ENCODE data around the gene AUNIP. TPM values are rescaled to one million over a fixed set of nuclear protein-coding genes. Genes with fewer than 3 reads are reported as not detected.

The AUNIP gene
- polyA plus RNA-seq, 1 of the 3 experiments (the other 2 are of a cell fraction): 1.9 TPM

DNA sequence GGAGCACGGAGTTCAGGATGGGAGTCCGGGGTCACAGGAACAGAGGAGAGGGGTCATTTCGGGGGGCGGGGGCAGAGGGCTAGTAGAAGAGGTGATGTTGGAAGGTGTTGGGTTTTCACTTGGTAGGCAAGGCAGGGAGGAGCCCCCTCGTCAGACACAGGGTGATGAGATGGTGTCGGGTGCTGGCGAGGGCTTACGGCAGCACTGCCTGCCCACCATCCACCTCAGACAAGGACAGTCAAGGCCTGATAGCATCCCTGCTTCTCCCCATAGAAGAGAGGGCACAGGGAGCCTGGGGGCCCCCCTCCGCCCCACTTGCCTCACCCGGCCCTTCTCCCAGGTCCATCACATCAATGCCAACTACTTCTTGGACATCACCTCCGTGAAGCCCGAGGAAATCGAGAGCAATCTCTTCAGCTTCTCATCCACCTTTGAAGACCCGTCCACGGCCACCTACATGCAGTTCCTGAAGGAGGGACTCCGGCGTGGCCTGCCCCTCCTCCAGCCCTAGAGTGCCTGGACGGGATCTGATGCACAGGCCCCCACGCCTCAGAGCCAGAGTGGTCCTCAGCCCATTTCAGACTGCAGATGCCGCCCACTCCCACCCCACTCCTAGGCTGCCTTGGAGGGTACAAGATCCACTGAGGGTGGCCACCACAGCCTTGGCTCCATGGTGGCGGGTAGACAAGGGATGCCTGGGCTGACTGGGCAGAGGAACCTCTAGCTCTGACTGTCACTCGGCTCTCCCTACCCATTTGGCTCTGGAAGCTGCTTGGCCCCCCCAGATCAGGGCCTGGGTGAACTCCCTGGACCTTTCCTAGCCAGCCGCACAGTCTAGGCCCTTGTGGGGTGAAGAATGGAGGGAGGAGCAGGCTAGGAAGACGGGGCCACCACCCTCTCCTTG, 43.8 kb downstream of the AUNIP start:
- Histone ChIP-seq H3K4me1 (ENCODE audit: control insufficient read depth in 1 of 2, insufficient read depth in 2 of 2, low read depth in 1 of 2, low read length in 1 of 2) (peaks cover 8 to 23% of the 10 kb centered on the region in 2 experiments; a peak in 1 of 4 replicates), H4K20me1 (ENCODE audit: insufficient read depth) (no peaks in the 10 kb centered on the region), H3K4me2 (no peak overlapping the region), H3K9ac (no peak overlapping the region), H3K79me2 (ENCODE audit: insufficient read depth) (peaks cover 5% of the 10 kb centered on the region), H3K9me2 (no peaks in the 10 kb centered on the region), H3F3A (replicated peaks; ENCODE audit: insufficient read depth) (no peaks in the 10 kb centered on the region), H3K36me3 (replicated peaks in 1 of 2; ENCODE audit: control insufficient read depth in 1 of 2, insufficient read depth in 2 of 2, low read length in 1 of 2) (peaks cover 0 to 34% of the 10 kb centered on the region in 2 experiments), H2AFZ (ENCODE audit: low read depth) (no peak overlapping the region), H3K9me3 (no peaks in the 10 kb centered on the region), H3K27ac (ENCODE audit: low read depth in 2 of 2, low read length in 1 of 2) (no peak overlapping the region), H3K27me3 (ENCODE audit: insufficient read depth) (no peaks in the 10 kb centered on the region), H3K4me3 (ENCODE audit: low read depth in 2 of 2, low read length in 1 of 2) (no peak overlapping the region)
- CTCF ChIA-PET: interaction anchor here (0.6 to 2.7 kb wide), 4 partner anchors 55 to 207 kb away, joined by 3 to 7 read pairs (median 3); no protein-coding TSS in a partner anchor
- POLR2A ChIA-PET: no interaction called here
- WGBS (ENCODE audit: low lambda C conversion rate): 98% methylated on average over 9 of the region's 24 CpGs
- TF ChIP-seq RAD21 (IDR thresholded peaks at IDR 0.05; ENCODE audit: low read length): no peak
- TF ChIP-seq CHD2 (IDR thresholded peaks at IDR 0.05; ENCODE audit: low read length, partially characterized antibody): no peak
- no peak for TF ChIP-seq RXRA (IDR thresholded peaks at IDR 0.05; ENCODE audit: borderline replicate concordance, low read depth)
- TF ChIP-seq EP300 (IDR thresholded peaks at IDR 0.05; ENCODE audit: borderline replicate concordance in 1 of 2, low read depth in 1 of 2, low read length in 1 of 2): no peak
- TF ChIP-seq SMC3 (IDR thresholded peaks at IDR 0.05; ENCODE audit: low read depth, low read length): no peak
- TF ChIP-seq GATA2 (CRISPR knock-in tag; IDR thresholded peaks at IDR 0.05): no peak
- TF ChIP-seq RCOR1 (IDR thresholded peaks at IDR 0.05; ENCODE audit: low read length): no peak
- no peak for TF ChIP-seq RFX5 (IDR thresholded peaks at IDR 0.05; ENCODE audit: low read length)
- DNase-seq: no peak

- Histone ChIP-seq H2AFZ (ENCODE audit: low read depth) (no peak overlapping the region), H3K9me2 (no peaks in the 10 kb centered on the region), H3K27me3 (ENCODE audit: insufficient read depth) (no peaks in the 10 kb centered on the region), H4K20me1 (ENCODE audit: insufficient read depth) (no peaks in the 10 kb centered on the region), H3K27ac (ENCODE audit: low read depth in 2 of 2, low read length in 1 of 2) (no peak overlapping the region), H3K4me2 (no peak overlapping the region), H3K4me3 (ENCODE audit: low read depth in 2 of 2, low read length in 1 of 2) (no peak overlapping the region), H3K36me3 (replicated peaks in 1 of 2; ENCODE audit: control insufficient read depth in 1 of 2, insufficient read depth in 2 of 2, low read length in 1 of 2) (peaks cover 0 to 35% of the 10 kb centered on the region in 2 experiments), H3K9me3 (no peaks in the 10 kb centered on the region), H3K79me2 (ENCODE audit: insufficient read depth) (no peaks in the 10 kb centered on the region), H3F3A (replicated peaks; ENCODE audit: insufficient read depth) (no peaks in the 10 kb centered on the region), H3K9ac (no peak overlapping the region), H3K4me1 (ENCODE audit: control insufficient read depth in 1 of 2, insufficient read depth in 2 of 2, low read depth in 1 of 2, low read length in 1 of 2) (peaks cover 8 to 23% of the 10 kb centered on the region in 2 experiments; a peak in 1 of 4 replicates)
- TF ChIP-seq SMC3 (IDR thresholded peaks at IDR 0.05; ENCODE audit: low read depth, low read length): no peak
- no peak for TF ChIP-seq NFIC (IDR thresholded peaks at IDR 0.05; ENCODE audit: borderline replicate concordance)
- TF ChIP-seq RCOR1 (IDR thresholded peaks at IDR 0.05; ENCODE audit: low read length): no peak
- TF ChIP-seq IRF3 (IDR thresholded peaks at IDR 0.05; ENCODE audit: low read depth, low read length): no peak
- no peak for TF ChIP-seq RFX5 (IDR thresholded peaks at IDR 0.05; ENCODE audit: low read length)
- TF ChIP-seq NRF1 (IDR thresholded peaks at IDR 0.05; ENCODE audit: low read depth, low read length): no peak
- no peak for TF ChIP-seq EZH2phosphoT487 (IDR thresholded peaks at IDR 0.05; ENCODE audit: borderline replicate concordance, low read depth)
- TF ChIP-seq YY1 (IDR thresholded peaks at IDR 0.05; ENCODE audit: low read depth): no peak
- TF ChIP-seq MXI1 (IDR thresholded peaks at IDR 0.05; ENCODE audit: low read depth, low read length): no peak
- no peak for TF ChIP-seq FOSL2 (IDR thresholded peaks at IDR 0.05; ENCODE audit: borderline replicate concordance, low read depth)
- no peak for TF ChIP-seq POLR2AphosphoS5 (IDR thresholded peaks at IDR 0.05; ENCODE audit: low read depth, low read length)
- CTCF ChIA-PET: interaction anchor here (0.6 to 1.6 kb wide), 5 partner anchors 56 to 206 kb away, joined by 3 to 5 read pairs (median 3); partner anchors contain the start of gene PAFAH2
- POLR2A ChIA-PET: interaction anchor here (1.0 kb wide), 1 partner anchor 206 kb away, joined by 3 read pairs; no protein-coding TSS in a partner anchor
- WGBS (ENCODE audit: low lambda C conversion rate): 92% methylated on average over 7 of the region's 7 CpGs
- DNase-seq: no peak
Observed at GRCh38 chr1:25814549-25815087, 44.6 kb downstream of the AUNIP start.
